Measurements from ENCODE around the gene GOLGA7B. TPM values are rescaled to one million over a fixed set of nuclear protein-coding genes. Genes with fewer than 3 reads are reported as not detected.

Gene GOLGA7B
- total and polyA plus RNA-seq, 2 donors (not counting 3 experiments of a cell fraction or from before 2014, with no cell fraction given), result 0.03 TPM; not detected in 1

- H3K79me2 ChIP-seq (ENCODE audit: control insufficient read depth, insufficient read depth, low read length), result no peaks in the 10 kb centered on the region
- H3K4me2 ChIP-seq (ENCODE audit: insufficient read depth, low read length), result no peak overlapping the region
- H4K20me1 ChIP-seq (replicated peaks; ENCODE audit: control insufficient read depth, extremely low read depth, insufficient read depth, low read length), result no peaks in the 10 kb centered on the region
- peaks cover 13 to 15% of the 10 kb centered on the region in 2 experiments for H3K27me3 ChIP-seq (ENCODE audit: control insufficient read depth in 2 of 2, insufficient read depth in 2 of 2, low read length in 2 of 2)
- no TSS peak for BruUV-seq (replicated peaks)
- FAIRE-seq, result no peak
- H3K4me1 ChIP-seq (ENCODE audit: control insufficient read depth, extremely low read depth, insufficient read depth, low read length), result no peaks in the 10 kb centered on the region
- no peak overlapping the region for H2AFZ ChIP-seq (ENCODE audit: low read depth, low read length)
- ChIA-PET CTCF (interaction anchor here (0.8 to 2.5 kb wide), 6 partner anchors 14 to 167 kb away, joined by 3 to 17 read pairs (median 6); no protein-coding TSS in a partner anchor), POLR2A (interaction anchor here (0.6 kb wide), 1 partner anchor 122 kb away, joined by 12 read pairs; no protein-coding TSS in a partner anchor)
- TF ChIP-seq POLR2A (IDR thresholded peaks at IDR 0.05; ENCODE audit: low read depth, low read length), result no peak
- no peak for TF ChIP-seq FOS (IDR thresholded peaks at IDR 0.05; ENCODE audit: borderline replicate concordance, insufficient read depth, low read length)
- no peak for TF ChIP-seq MYC (IDR thresholded peaks at IDR 0.05; ENCODE audit: low read depth, low read length)
- TF ChIP-seq CTCF (IDR thresholded peaks at IDR 0.05; ENCODE audit: extremely low read depth in 1 of 2, insufficient read depth in 1 of 2, low read depth in 1 of 2, low read length in 2 of 2), result no peak
- no peak overlapping the region for H3K4me3 ChIP-seq (replicated peaks in 1 of 3; ENCODE audit: insufficient read depth in 1 of 3, low read depth in 1 of 3, low read length in 3 of 3)
- DNase-seq (ENCODE audit: low read depth, low spot score), result no peak
- intact Hi-C loops (cut with micrococcal nuclease), result no loop called here
- no peak overlapping the region for H3K27ac ChIP-seq (ENCODE audit: insufficient read depth, low read depth, low read length)
- H3K9me1 ChIP-seq (replicated peaks; ENCODE audit: control insufficient read depth, extremely low read depth, insufficient read depth, low read length), result no peaks in the 10 kb centered on the region
- H3K9ac ChIP-seq (replicated peaks; ENCODE audit: extremely low read depth, insufficient read depth, low read length), result no peak overlapping the region
- H3K36me3 ChIP-seq (ENCODE audit: control insufficient read depth in 2 of 2, extremely low read depth in 1 of 2, insufficient read depth in 2 of 2, low read length in 2 of 2), result no peaks in the 10 kb centered on the region
- H3K9me3 ChIP-seq (replicated peaks; ENCODE audit: control insufficient read depth, insufficient read depth, low read length), result no peaks in the 10 kb centered on the region
- dilution Hi-C loops (cut with MboI; ENCODE audit: extremely low pct_ligation_motif_present, low sequenced_read_pairs), result no loop called here
These were observed 24.7 kb downstream of the GOLGA7B start for GRCh38 chr10:97874332-97874731.

- DNase-seq (ENCODE audit: low read depth, low spot score), result peak; percentile 85
- no peak overlapping the region for H3K27ac ChIP-seq (ENCODE audit: insufficient read depth, low read depth, low read length)
- intact Hi-C loops (cut with micrococcal nuclease) (no loop called here), dilution Hi-C loops (cut with MboI; ENCODE audit: extremely low pct_ligation_motif_present, low sequenced_read_pairs) (no loop called here)
- TF ChIP-seq JUN (IDR thresholded peaks at IDR 0.05; ENCODE audit: borderline replicate concordance, insufficient read depth, insufficient read length, low read depth) (no peak), FOS (IDR thresholded peaks at IDR 0.05; ENCODE audit: borderline replicate concordance, insufficient read depth, low read length) (no peak), MAX (IDR thresholded peaks at IDR 0.05; ENCODE audit: insufficient read depth, insufficient read length) (no peak), CTCF (IDR thresholded peaks at IDR 0.05; ENCODE audit: extremely low read depth in 1 of 2, insufficient read depth in 1 of 2, low read depth in 1 of 2, low read length in 2 of 2) (no peak), MYC (IDR thresholded peaks at IDR 0.05; ENCODE audit: low read depth, low read length) (no peak), POLR2A (IDR thresholded peaks at IDR 0.05; ENCODE audit: low read depth, low read length) (no peak), EZH2 (IDR thresholded peaks at IDR 0.05; ENCODE audit: borderline replicate concordance, low read depth, low read length, severe bottlenecking) (no peak)
- H3K9me1 ChIP-seq (replicated peaks; ENCODE audit: control insufficient read depth, extremely low read depth, insufficient read depth, low read length), result no peaks in the 10 kb centered on the region
- CTCF ChIA-PET, result interaction anchor here (1.1 to 2.5 kb wide), 4 partner anchors 30 to 166 kb away, joined by 3 to 17 read pairs (median 6); no protein-coding TSS in a partner anchor
- no peaks in the 10 kb centered on the region for H3K9me3 ChIP-seq (replicated peaks; ENCODE audit: control insufficient read depth, insufficient read depth, low read length)
- BruUV-seq (replicated peaks), result no TSS peak
- no peak overlapping the region for H3K4me2 ChIP-seq (ENCODE audit: insufficient read depth, low read length)
- H3K4me3 ChIP-seq (replicated peaks in 1 of 3; ENCODE audit: insufficient read depth in 1 of 3, low read depth in 1 of 3, low read length in 3 of 3), result no peak overlapping the region
- no peaks in the 10 kb centered on the region for H3K36me3 ChIP-seq (ENCODE audit: control insufficient read depth in 2 of 2, extremely low read depth in 1 of 2, insufficient read depth in 2 of 2, low read length in 2 of 2)
- no peaks in the 10 kb centered on the region for H3K79me2 ChIP-seq (ENCODE audit: control insufficient read depth, insufficient read depth, low read length)
- no peak overlapping the region for H2AFZ ChIP-seq (ENCODE audit: low read depth, low read length)
- no peak for FAIRE-seq
- H3K27me3 ChIP-seq (ENCODE audit: control insufficient read depth in 2 of 2, insufficient read depth in 2 of 2, low read length in 2 of 2), result peaks cover 13% of the 10 kb centered on the region in 2 experiments
- H3K9ac ChIP-seq (replicated peaks; ENCODE audit: extremely low read depth, insufficient read depth, low read length), result no peak overlapping the region
- POLR2A ChIA-PET, result no interaction called here
- no peaks in the 10 kb centered on the region for H4K20me1 ChIP-seq (replicated peaks; ENCODE audit: control insufficient read depth, extremely low read depth, insufficient read depth, low read length)
- no peaks in the 10 kb centered on the region for H3K4me1 ChIP-seq (ENCODE audit: control insufficient read depth, extremely low read depth, insufficient read depth, low read length)
These were observed 25.7 kb downstream of the GOLGA7B start for GRCh38 chr10:97875391-97875790.
